Endometrial microvascular endothelial cells (primary cell): ENCODE measurements around the gene AAGAB. TPM values are rescaled to one million over a fixed set of nuclear protein-coding genes. Genes with fewer than 3 reads are reported as not detected.
"Not testable (repeated sequence)": the region's sequence is repeated elsewhere in the genome, so short reads cannot be mapped to it uniquely, and the experiment has no call there.

Source experiments
- in situ Hi-C: cut with HindIII; loops from 2 replicates; pipeline ENCODE4 v1.10.0; 2017; ENCODE audit warnings: low sequenced_read_pairs, low pct_unique_long_range_greater_than_20kb; ENCODE audit errors: inconsistent ontology term
- total RNA-seq: library from RNA; depleted of rRNA; stranded (reverse); fragments of >200 nt; gene quantifications from one replicate; pipeline ENCODE4 v1.2.3, GENCODE V29; 2015; ENCODE audit errors: inconsistent ontology term

The AAGAB gene
- total RNA-seq, 1 donor from 2014 or later: 55.2 TPM

DNA sequence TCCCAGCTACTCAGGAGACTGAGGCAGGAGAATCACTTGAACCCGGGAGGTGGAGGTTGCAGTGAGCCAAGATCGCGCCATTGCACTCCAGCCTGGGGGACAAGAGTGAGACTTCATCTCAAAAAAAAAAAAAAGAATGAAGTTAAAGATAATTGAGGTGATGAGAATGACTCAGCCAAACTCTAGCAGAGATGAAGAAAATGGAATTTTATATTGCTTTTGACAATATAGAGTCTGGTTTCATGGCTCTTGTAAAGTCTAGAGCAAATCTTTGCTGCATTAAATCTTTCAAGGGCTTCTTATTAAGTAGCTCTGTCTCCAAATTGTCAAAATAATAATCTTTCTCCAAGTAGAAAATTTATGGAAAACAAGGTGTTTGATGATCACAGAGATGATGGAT, 4.0 kb upstream of the AAGAB start:
- in situ Hi-C loops: not testable (repeated sequence)

- in situ Hi-C loops: no loop called here
Measured at GRCh38 chr15:67256051-67256450, 1.6 kb upstream of the AAGAB start.

- in situ Hi-C loops: no loop called here
Measured at GRCh38 chr15:67253549-67254237, 768 bp downstream of the AAGAB start.

DNA sequence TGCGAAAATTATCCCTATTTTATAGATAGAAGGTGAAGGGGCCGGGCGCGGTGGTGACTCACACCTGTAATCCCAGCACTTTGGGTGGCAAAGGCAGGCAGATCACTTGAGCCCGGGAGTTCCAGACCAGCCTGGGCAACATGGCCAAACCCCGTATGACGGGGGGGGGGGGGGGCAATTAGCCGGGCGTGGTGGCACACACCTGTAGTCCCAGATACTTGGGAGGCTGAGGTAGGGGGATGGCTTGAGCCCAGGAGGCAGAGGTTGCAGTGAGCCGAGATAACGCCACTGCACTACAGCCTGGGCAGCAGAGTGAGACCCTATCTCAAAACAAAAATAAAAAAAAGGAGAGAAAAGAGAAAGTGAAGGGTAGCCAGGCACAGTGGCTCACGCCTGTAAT, 1.4 kb downstream of the AAGAB start:
- in situ Hi-C loops: no loop called here

GRCh38 chr15:67251318-67251717, 3.1 kb downstream of the AAGAB start:
- in situ Hi-C loops: no loop called here

- in situ Hi-C loops: no loop called here
Measured at GRCh38 chr15:67249830-67250229, 4.6 kb downstream of the AAGAB start.

DNA sequence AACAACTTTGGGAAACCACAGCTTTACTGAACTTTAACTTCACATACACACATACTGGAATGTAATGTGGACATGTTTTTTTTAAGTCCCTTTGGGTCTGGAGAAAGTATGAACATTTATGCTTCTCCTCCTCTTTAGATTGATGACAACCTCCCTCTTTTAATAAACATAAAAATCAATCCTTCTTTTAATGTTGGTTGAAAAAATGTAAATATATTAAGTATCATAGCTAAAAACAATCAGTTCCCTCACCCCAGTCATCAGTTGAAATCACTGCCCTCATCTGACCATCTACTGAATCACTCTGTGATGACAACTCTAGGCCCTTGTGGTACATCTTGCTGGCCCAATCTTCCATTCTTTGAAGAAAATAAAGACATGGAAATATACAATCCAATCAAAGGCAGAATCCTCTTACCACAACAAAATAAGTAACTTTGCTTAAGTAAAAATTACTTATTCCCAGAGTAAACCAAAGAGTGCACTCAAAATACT, 6.4 kb downstream of the AAGAB start:
- in situ Hi-C loops: no loop called here

DNA sequence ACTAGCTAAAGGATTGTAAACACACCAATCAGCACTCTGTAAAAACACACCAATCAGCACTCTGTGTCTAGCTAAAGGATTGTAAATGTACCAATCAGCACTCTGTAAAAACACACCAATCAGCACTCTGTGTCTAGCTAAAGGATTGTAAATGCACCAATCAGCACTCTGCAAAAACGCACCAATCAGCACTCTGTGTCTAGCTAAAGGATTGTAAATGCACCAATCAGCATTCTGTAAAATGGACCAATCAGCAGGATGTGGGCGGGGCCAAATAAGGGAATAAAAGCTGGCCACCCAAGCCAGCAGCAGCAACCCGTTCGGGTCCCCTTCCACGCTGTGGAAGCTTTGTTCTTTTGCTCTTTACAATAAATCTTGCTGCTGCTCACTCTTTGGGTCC, 7.9 kb downstream of the AAGAB start:
- in situ Hi-C loops: not testable (repeated sequence)

DNA sequence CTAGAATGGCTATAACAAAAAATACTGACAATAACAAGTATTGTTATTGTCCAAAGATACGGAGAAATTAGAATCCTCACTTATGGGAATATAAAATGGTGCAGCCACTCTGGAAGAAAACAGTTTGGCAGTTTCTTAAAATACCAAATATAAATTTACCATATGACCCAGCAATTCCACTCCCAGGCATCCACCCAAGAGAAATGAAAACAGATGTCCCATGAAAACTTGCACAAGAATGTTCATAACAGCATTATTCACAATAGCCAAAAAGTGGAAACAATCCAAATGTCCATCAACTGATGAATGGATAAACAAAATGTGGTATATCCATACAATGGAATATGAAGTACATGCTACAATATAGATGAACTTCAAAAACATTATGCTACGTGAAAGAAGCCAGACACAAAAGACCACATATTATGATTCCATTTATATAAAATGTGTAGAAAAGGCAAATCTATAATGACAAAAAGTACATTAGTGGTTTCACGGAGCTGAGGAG, 9.4 kb downstream of the AAGAB start:
- in situ Hi-C loops: no loop called here

DNA sequence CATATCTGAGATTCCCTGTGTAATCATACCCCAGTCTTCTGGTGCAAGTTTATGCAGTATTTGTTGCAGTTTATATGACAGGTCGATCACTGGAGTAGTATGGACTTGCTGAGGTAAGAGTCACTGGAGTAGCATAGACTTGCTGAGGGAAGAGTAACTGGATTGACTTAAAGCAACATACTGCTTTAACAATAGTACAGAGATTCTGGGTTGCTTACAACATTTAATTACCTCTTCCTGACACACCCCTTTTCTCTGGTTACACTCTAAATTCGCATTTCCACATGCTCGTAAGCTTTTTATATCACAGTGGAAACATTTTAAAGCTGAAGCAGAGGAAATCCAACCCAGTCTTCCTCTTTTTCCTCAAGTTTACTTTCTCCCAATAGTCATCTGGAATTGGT, 11.8 kb downstream of the AAGAB start:
- in situ Hi-C loops: no loop called here

GRCh38 chr15:67241132-67241855, 13.2 kb downstream of the AAGAB start:
- in situ Hi-C loops: no loop called here

GRCh38 chr15:67240235-67241131, 14.0 kb downstream of the AAGAB start:
- in situ Hi-C loops: no loop called here

GRCh38 chr15:67232591-67232990, 21.9 kb downstream of the AAGAB start:
- in situ Hi-C loops: no loop called here

DNA sequence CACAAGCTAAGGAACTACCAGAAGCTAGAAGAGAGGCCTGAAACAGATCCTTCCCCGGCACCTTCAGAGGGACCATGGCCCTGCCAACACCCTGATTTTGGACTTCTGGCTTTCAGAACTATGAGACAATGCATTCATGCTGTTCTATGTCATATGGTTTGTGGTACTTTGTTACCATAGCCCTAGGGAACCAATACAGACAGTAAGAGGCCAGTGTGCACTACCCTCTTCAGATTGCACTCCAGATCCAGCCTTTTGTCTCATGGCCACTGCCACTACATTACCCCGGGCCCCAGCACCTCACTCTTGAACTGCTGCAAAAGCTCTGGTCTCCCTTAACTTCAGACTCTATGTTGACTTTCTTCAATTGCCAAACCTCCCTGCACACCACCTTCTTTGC, 24.0 kb downstream of the AAGAB start:
- in situ Hi-C loops: no loop called here

DNA sequence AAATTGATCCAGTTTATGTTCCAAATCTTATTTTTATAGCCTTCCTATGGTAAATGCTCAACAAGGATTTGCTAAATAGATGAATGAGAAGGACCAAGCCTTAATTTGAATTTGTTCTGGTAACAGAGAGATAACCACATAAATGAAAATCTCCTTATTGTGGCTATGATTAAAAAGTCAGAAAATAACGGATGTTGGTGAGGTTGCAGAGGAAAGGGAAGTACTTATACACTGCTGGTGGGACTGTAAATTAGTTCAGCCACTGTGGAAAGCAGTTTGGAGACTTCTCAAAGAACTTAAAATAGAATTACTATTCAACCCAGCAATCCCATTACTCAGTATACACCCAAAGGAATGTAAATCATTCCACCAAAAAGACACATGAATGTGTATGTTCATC, 26.2 kb downstream of the AAGAB start:
- in situ Hi-C loops: no loop called here

DNA sequence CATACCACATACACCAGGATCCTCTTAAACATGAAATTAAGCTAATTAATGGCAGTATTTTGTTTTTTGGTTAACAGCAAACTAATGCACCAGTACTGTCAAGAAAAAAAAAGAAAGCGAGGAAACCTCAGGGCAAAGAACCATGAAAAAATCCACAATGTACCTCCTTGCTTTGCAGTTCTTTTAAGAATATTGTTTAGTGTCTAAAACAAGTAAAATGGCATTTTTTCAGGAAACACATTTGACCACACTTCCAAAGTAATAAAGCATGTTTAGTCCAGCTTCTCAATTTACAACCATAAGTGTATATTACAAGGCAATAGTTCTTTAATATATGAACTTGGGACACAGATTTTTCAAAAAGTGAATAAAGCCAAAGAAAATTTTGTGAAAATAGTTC, 26.6 kb downstream of the AAGAB start:
- in situ Hi-C loops: no loop called here

GRCh38 chr15:67227431-67227830, 27.0 kb downstream of the AAGAB start:
- in situ Hi-C loops: no loop called here

- in situ Hi-C loops: no loop called here
Measured at GRCh38 chr15:67225336-67225735, 29.1 kb downstream of the AAGAB start.

- in situ Hi-C loops: no loop called here
Measured at GRCh38 chr15:67224889-67225288, 29.6 kb downstream of the AAGAB start.
